DND-41 (cell line): ENCODE results near the gene GMPR.

ENCODE experiments used
- CTCF ChIP-seq: IDR thresholded peaks from 2 replicates; pipeline ENCODE4 v1.5.1; 2012; ENCODE audit warnings: borderline replicate concordance, low read length, moderate library complexity, mild to moderate bottlenecking; ENCODE audit not compliant: poor library complexity, severe bottlenecking; ENCODE audit errors: extremely low read depth
- EZH2 ChIP-seq: IDR thresholded peaks from 3 replicates; pipeline ENCODE4 v1.6.1; 2012; ENCODE audit warnings: borderline replicate concordance, low read depth, mild to moderate bottlenecking, moderate library complexity, low read length, inconsistent platforms; ENCODE audit not compliant: severe bottlenecking

GRCh38 chr6:16335176-16335575 is 96.8 kb downstream of the GMPR start:
- no peak for TF ChIP-seq CTCF
- TF ChIP-seq EZH2: no peak
